ENCODE results near the gene PTGER1. TPM values are rescaled to one million over a fixed set of nuclear protein-coding genes. Genes with fewer than 3 reads are reported as not detected.

The PTGER1 gene
- total and polyA plus RNA-seq, 9 of the 15 experiments (the other 6 are each of a cell fraction or from before 2014, with no cell fraction given) = 0.06 to 0.36 (median 0.31) TPM; not detected in 5

DNA sequence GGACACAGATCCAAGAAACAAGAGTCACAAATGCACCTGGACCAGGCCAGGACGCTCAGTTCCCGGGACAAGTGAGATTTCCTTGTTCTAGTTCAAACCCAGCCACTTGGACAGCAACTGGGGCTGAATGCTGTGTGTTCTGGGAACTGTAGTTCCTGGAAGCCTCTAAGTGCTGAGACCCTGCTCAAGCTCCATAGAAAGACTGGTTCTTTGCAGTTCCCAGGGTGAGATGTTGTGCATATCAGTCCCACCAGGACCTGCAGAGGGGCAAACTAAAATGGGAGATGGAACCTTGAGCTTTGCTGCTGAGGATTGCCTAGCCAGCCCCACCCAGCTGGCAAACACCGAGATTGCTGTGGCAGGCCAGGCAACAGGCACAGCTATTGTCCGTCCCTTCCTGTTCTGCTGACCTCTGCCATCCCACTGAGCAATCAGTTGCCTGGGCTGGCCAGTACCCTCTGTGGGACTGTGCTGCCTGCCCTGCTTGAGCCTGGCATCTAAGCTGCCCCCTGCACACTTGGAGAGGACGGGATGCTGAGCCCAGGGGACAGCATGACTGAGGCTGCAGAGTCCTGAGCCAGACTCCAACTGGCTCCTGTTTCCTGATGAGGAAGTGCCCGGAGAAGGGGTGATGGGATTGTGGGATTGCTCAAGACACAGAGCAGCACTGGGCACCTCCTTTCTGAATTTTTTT is 22.2 kb upstream of the PTGER1 start (continued):
- TF ChIP-seq REST (IDR thresholded peaks at IDR 0.05; ENCODE audit: borderline replicate concordance) (peak; percentile 53), REST (CRISPR knock-in tag; IDR thresholded peaks at IDR 0.05; ENCODE audit: low read depth) (no peak), CREB1 (IDR thresholded peaks at IDR 0.05) (no peak), CREB1 (CRISPR knock-in tag; IDR thresholded peaks at IDR 0.05) (no peak), RBM34 (IDR thresholded peaks at IDR 0.05; ENCODE audit: borderline replicate concordance, insufficient read depth, low read length) (no peak), TARDBP (IDR thresholded peaks at IDR 0.05) (no peak), HNRNPH1 (optimal IDR thresholded peaks at IDR 0.05; ENCODE audit: low read depth, low read length) (no peak), NFYB (IDR thresholded peaks at IDR 0.05; ENCODE audit: extremely low read depth, insufficient read length) (no peak), RFX1 (IDR thresholded peaks at IDR 0.05) (no peak), NCOA2 (IDR thresholded peaks at IDR 0.05; ENCODE audit: partially characterized antibody in 2 of 2) (no peak), RREB1 (CRISPR knock-in tag; IDR thresholded peaks at IDR 0.05) (no peak), TFAP4 (CRISPR knock-in tag; IDR thresholded peaks at IDR 0.05; ENCODE audit: borderline replicate concordance) (peak; percentile 41; the same call in 1 of the 2 replicates)
